ENCODE results near the gene IFI27L2.

- TF ChIP-seq CTCF (IDR thresholded peaks at IDR 0.05; ENCODE audit: poor library complexity) (no peak), EZH2 (IDR thresholded peaks at IDR 0.05; ENCODE audit: borderline replicate concordance) (no peak), EZH2phosphoT487 (IDR thresholded peaks at IDR 0.05; ENCODE audit: low read depth, severe bottlenecking, unreplicated experiment) (no peak)
Measured at GRCh38 chr14:94163796-94164195, 34.4 kb upstream of the IFI27L2 start.
